Caco-2 (cell line): ENCODE measurements around the gene STK38L. TPM values are rescaled to one million over a fixed set of nuclear protein-coding genes. Genes with fewer than 3 reads are reported as not detected.

Experiments
- BruUV-seq: library from RNA; stranded (reverse); fragments of 400-500 nt; replicated peaks from 2 replicates; lab custom pipeline; 2021; lab: Mats Ljungman, UMichigan
- CTCF ChIA-PET: fragments of 300-600 bp; sonication (Branson Sonifier 250); formaldehyde crosslinking; loops from one replicate; lab custom pipeline; 2022; ENCODE audit warnings: antibody characterized with exemption; lab: Charles Lee
- POLR2A ChIA-PET: fragments of 300-600 bp; sonication (Branson Sonifier 250); formaldehyde crosslinking; loops from one replicate; lab custom pipeline; 2022; ENCODE audit warnings: antibody characterized with exemption; lab: Charles Lee
- DNase-seq, 2 experiments: peaks; one replicate each; pipeline versions ENCODE4 v3.0.0 to v3.0.0-alpha.2; 2020 to 2022
- H3K27me3 ChIP-seq: replicated peaks from 2 replicates; pipeline ENCODE4 v1.6.0; 2011; ENCODE audit warnings: low read length; ENCODE audit not compliant: control insufficient read depth, insufficient read depth
- H3K36me3 ChIP-seq: 2 replicates; pipeline ENCODE4 v1.5.1; 2011; ENCODE audit warnings: low read length; ENCODE audit not compliant: control insufficient read depth, insufficient read depth
- H3K4me1 ChIP-seq: fragments of 250-450 bp; sonication (Bioruptor Pico); 2 replicates; pipeline ENCODE4 v1.5.1; 2020; ENCODE audit warnings: mild to moderate bottlenecking
- H3K4me3 ChIP-seq: 2 replicates; pipeline ENCODE4 v1.5.1; 2011; ENCODE audit warnings: low read depth, mild to moderate bottlenecking, control low read depth, low read length
- H3K9me3 ChIP-seq: fragments of 250-450 bp; sonication (Bioruptor Pico); 2 replicates; pipeline ENCODE4 v1.5.1; 2020; ENCODE audit warnings: mild to moderate bottlenecking, moderate library complexity
- H3K27ac Mint-ChIP-seq: one replicate; pipeline ENCODE4 v1.8.0; 2022; ENCODE audit warnings: mixed read lengths; ENCODE audit not compliant: unreplicated experiment
- H3K27me3 Mint-ChIP-seq: one replicate; pipeline ENCODE4 v1.8.0; 2022; ENCODE audit warnings: mixed read lengths; ENCODE audit not compliant: insufficient read depth, unreplicated experiment
- H3K36me3 Mint-ChIP-seq: one replicate; pipeline ENCODE4 v1.8.0; 2022; ENCODE audit warnings: mild to moderate bottlenecking, mixed read lengths; ENCODE audit not compliant: insufficient read depth, unreplicated experiment
- H3K4me1 Mint-ChIP-seq: one replicate; pipeline ENCODE4 v1.8.0; 2022; ENCODE audit warnings: low read depth, mixed read lengths; ENCODE audit not compliant: unreplicated experiment
- H3K4me3 Mint-ChIP-seq: one replicate; pipeline ENCODE4 v1.8.0; 2022; ENCODE audit warnings: mild to moderate bottlenecking, moderate library complexity, mixed read lengths; ENCODE audit not compliant: unreplicated experiment
- H3K9me3 Mint-ChIP-seq: one replicate; pipeline ENCODE4 v1.8.0; 2022; ENCODE audit warnings: mixed read lengths; ENCODE audit not compliant: unreplicated experiment
- intact Hi-C: fragments of 100-400 bp; cut with micrococcal nuclease; formaldehyde crosslinking; loops from one replicate; pipeline ENCODE4 v1.10.0; 2022; ENCODE audit not compliant: unreplicated experiment
- total RNA-seq: library from RNA; stranded (reverse); gene quantifications from 2 replicates; pipeline ENCODE4 v1.2.3, GENCODE V29; 2022
- TF ChIP-seq, protein P1 (sequence below), 2 experiments: fragments of 200-600 bp in 1 of 2; IDR thresholded peaks; 1 replicate in 1 of 2; 2 replicates in 1 of 2; pipeline versions ENCODE4 v1.5.1 to v1.8.0; 2011 to 2022; ENCODE audit warnings: antibody characterized with exemption in 1 of 2, control low read depth in 1 of 2, inconsistent platforms in 1 of 2, low read depth in 1 of 2, low read length in 1 of 2, mild to moderate bottlenecking in 1 of 2, moderate library complexity in 1 of 2; ENCODE audit not compliant: insufficient read depth in 1 of 2, severe bottlenecking in 1 of 2, unreplicated experiment in 1 of 2

Gene STK38L
- total RNA-seq, 1 experiment from 2014 or later = 59.4 TPM

DNA sequence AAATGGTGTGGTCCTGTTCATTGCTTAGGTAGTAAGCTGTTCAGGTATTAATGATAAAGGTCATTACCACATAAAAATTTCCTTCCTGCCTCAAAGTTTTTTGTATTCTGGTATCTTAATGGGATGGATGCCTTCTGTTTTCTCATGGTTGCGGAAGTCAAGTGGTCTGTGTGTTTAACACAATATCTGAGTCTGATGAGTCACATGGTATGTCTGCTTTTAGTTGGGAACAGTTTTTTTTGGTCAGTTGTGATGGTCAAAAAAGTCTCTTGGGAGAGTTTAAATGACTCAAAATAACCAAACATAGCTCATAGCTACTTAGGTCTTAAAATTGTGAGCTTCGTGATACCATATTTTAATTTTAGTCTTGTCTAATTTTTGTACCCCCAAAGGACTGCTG is 40.7 kb downstream of the STK38L start:
- BruUV-seq = no TSS peak
- ChIA-PET CTCF (interaction anchor here (1.1 kb wide), 1 partner anchor 452 kb away, joined by 3 read pairs; the partner anchor contains the start of gene ITPR2), POLR2A (no interaction called here)
- Mint-ChIP-seq H3K4me1 (peaks cover 18% of the 10 kb centered on the region), H3K36me3 (no peaks in the 10 kb centered on the region), H3K27me3 (no peaks in the 10 kb centered on the region), H3K4me3 (no peak overlapping the region), H3K27ac (no peak overlapping the region), H3K9me3 (no peaks in the 10 kb centered on the region)
- intact Hi-C loops = loop anchor here (5.0 kb wide), 1 partner anchor 87 kb away; no protein-coding TSS in a partner anchor
- H3K9me3 ChIP-seq = no peaks in the 10 kb centered on the region
- no peak for DNase-seq
- no peak overlapping the region for H3K4me3 ChIP-seq
- H3K27me3 ChIP-seq = no peaks in the 10 kb centered on the region
- TF ChIP-seq, protein P1, sequence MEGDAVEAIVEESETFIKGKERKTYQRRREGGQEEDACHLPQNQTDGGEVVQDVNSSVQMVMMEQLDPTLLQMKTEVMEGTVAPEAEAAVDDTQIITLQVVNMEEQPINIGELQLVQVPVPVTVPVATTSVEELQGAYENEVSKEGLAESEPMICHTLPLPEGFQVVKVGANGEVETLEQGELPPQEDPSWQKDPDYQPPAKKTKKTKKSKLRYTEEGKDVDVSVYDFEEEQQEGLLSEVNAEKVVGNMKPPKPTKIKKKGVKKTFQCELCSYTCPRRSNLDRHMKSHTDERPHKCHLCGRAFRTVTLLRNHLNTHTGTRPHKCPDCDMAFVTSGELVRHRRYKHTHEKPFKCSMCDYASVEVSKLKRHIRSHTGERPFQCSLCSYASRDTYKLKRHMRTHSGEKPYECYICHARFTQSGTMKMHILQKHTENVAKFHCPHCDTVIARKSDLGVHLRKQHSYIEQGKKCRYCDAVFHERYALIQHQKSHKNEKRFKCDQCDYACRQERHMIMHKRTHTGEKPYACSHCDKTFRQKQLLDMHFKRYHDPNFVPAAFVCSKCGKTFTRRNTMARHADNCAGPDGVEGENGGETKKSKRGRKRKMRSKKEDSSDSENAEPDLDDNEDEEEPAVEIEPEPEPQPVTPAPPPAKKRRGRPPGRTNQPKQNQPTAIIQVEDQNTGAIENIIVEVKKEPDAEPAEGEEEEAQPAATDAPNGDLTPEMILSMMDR (IDR thresholded peaks at IDR 0.05; ENCODE audit: insufficient read depth in 1 of 2, low read depth in 1 of 2, low read length in 1 of 2, severe bottlenecking in 1 of 2, unreplicated experiment in 1 of 2) = no peak
- no peaks in the 10 kb centered on the region for H3K36me3 ChIP-seq
- peaks cover 25% of the 10 kb centered on the region for H3K4me1 ChIP-seq

- CTCF ChIA-PET = interaction anchor here (0.6 to 1.1 kb wide), 2 partner anchors 10 to 452 kb away, joined by 3 to 4 read pairs; partner anchors contain the start of gene ITPR2
- POLR2A ChIA-PET = no interaction called here
- no peaks in the 10 kb centered on the region for H3K36me3 ChIP-seq
- no peaks in the 10 kb centered on the region for H3K27me3 ChIP-seq
- peaks cover 18% of the 10 kb centered on the region for H3K4me1 ChIP-seq
- TF ChIP-seq, protein P1 (IDR thresholded peaks at IDR 0.05; ENCODE audit: insufficient read depth in 1 of 2, low read depth in 1 of 2, low read length in 1 of 2, severe bottlenecking in 1 of 2, unreplicated experiment in 1 of 2) = no peak
- peaks cover 14% of the 10 kb centered on the region for H3K4me1 Mint-ChIP-seq
- H3K36me3 Mint-ChIP-seq = no peaks in the 10 kb centered on the region
- no peak overlapping the region for H3K4me3 Mint-ChIP-seq
- H3K4me3 ChIP-seq = no peak overlapping the region
- intact Hi-C loops = no loop called here
- BruUV-seq = no TSS peak
- no peaks in the 10 kb centered on the region for H3K27me3 Mint-ChIP-seq
- H3K9me3 ChIP-seq = no peaks in the 10 kb centered on the region
- H3K27ac Mint-ChIP-seq = no peak overlapping the region
- DNase-seq = no peak
- no peaks in the 10 kb centered on the region for H3K9me3 Mint-ChIP-seq
These were observed 41.3 kb downstream of the STK38L start for GRCh38 chr12:27285403-27285802.

DNA sequence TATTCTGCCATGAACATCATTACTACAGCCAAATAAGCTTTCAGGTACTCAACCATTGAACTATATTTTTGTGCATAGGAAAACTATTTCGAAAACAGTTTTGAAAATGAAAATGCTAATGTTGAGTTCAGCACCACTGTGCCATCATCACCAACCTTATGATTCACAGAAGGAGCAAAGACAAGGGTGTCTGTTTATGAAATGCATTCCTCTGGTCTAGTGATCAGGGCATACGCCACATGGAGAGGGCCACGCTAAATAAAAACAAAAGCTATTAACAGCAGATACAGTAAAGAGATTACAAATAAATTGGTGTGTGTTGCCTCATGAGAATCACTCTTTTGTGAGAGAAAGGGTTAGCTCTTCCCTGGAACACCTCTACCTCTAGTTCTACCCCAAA is 45.3 kb downstream of the STK38L start:
- ChIA-PET POLR2A (no interaction called here), CTCF (no interaction called here)
- no TSS peak for BruUV-seq
- Mint-ChIP-seq H3K27me3 (no peaks in the 10 kb centered on the region), H3K9me3 (no peaks in the 10 kb centered on the region), H3K4me3 (no peak overlapping the region), H3K4me1 (peaks cover 16% of the 10 kb centered on the region), H3K27ac (no peak overlapping the region), H3K36me3 (no peaks in the 10 kb centered on the region)
- intact Hi-C loops = no loop called here
- Histone ChIP-seq H3K4me3 (no peak overlapping the region), H3K27me3 (no peaks in the 10 kb centered on the region), H3K36me3 (no peaks in the 10 kb centered on the region), H3K9me3 (no peaks in the 10 kb centered on the region), H3K4me1 (peaks cover 15% of the 10 kb centered on the region; the same call in 1 of the 2 replicates)
- DNase-seq = no peak
- TF ChIP-seq, protein P1 (IDR thresholded peaks at IDR 0.05; ENCODE audit: insufficient read depth in 1 of 2, low read depth in 1 of 2, low read length in 1 of 2, severe bottlenecking in 1 of 2, unreplicated experiment in 1 of 2) = no peak
